Measurements from ENCODE around the gene CELF2.

- TF ChIP-seq CTCF (IDR thresholded peaks at IDR 0.05) (no peak), POLR2A (IDR thresholded peaks at IDR 0.05) (no peak)
Observed at GRCh38 chr10:11086177-11086840, 68.6 kb downstream of the CELF2 start.
